ENCODE data around the gene PPP1R12A. TPM values are rescaled to one million over a fixed set of nuclear protein-coding genes. Genes with fewer than 3 reads are reported as not detected.

Gene PPP1R12A
- total RNA-seq, result 156 TPM

DNA sequence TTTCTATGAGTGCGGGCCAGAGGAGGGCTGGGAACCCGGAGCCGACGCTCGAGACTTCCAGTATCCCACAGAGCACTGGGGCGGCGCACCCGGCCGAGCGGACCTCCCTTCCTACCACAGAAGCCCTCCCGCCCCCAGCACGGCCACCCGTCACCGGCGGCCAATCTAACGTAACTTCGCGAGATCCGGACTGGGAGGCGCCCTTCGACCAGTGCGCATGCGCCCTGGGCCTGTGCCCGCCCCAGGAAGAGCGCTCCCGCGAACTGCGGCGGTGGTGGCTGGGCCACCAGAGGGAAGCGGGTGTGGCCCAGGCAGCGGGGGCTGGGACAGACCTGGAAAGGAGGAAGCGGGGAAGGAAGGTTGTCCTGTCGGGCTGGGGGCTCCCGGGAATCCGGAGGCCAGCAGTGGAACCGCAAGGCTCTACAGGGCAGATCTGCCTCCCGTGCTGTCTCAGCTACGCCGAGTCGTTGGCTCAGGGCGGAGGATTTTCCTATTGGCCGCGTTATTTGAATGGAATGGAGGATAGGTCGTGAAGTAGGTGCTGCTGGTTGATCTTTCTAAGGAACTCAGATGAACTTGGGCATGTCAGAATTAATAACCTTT lies at the start of gene PPP1R12A:
Gene PPP1R12A (minus strand): TSS at position 77 of the 603 bp plus-strand sequence. CDS start 166 bp downstream, outside the sequence.

Small RNA genes within 50 kb of the gene (small RNA-seq; reads per million reads assigned to genes)
- not detected for gene RNA5SP363

Other genes starting within 250 kb of the PPP1R12A start
- 29.3 TPM for gene PAWR, start 244.1 kb downstream of the PPP1R12A start, total RNA-seq
- 0.46 TPM for gene OTOGL, start 164.4 kb upstream of the PPP1R12A start, total RNA-seq

All from diencephalon (tissue), 1 donor.